Ishikawa (cell line): ENCODE measurements around the gene DUSP9.

Experiments
- CEBPB ChIP-seq: IDR thresholded peaks from 2 replicates; pipeline ENCODE4 v1.6.1; 2012
- EGR1 ChIP-seq: IDR thresholded peaks from 2 replicates; pipeline ENCODE4 v1.6.1; 2012
- EP300 ChIP-seq: IDR thresholded peaks from 2 replicates; pipeline ENCODE4 v1.6.1; 2012; ENCODE audit warnings: borderline replicate concordance
- REST ChIP-seq: IDR thresholded peaks from 2 replicates; pipeline ENCODE4 v1.6.1; 2012; ENCODE audit warnings: low read depth, mild to moderate bottlenecking
- TAF1 ChIP-seq: IDR thresholded peaks from 2 replicates; pipeline ENCODE4 v1.6.1; 2012; ENCODE audit warnings: low read depth, mild to moderate bottlenecking
- USF1 ChIP-seq: IDR thresholded peaks from 2 replicates; pipeline ENCODE4 v1.6.1; 2012
- YY1 ChIP-seq: IDR thresholded peaks from 2 replicates; pipeline ENCODE4 v1.6.1; 2012; ENCODE audit warnings: low read depth

GRCh38 chrX:153634236-153634635 is 12.8 kb upstream of the DUSP9 start:
- TF ChIP-seq EP300 = no peak
- TF ChIP-seq USF1 = no peak
- no peak for TF ChIP-seq YY1
- TF ChIP-seq REST = no peak
- no peak for TF ChIP-seq CEBPB
- no peak for TF ChIP-seq EGR1
- no peak for TF ChIP-seq TAF1
